HG02798 (cell line): Measurements from ENCODE around the gene POLR2A.

Source experiments
- ATAC-seq: cut with Tn5 transposase; IDR thresholded peaks from one replicate; pipeline ENCODE4 v1.9.1; 2021; ENCODE audit warnings: mild to moderate bottlenecking; ENCODE audit not compliant: unreplicated experiment, poor library complexity

The POLR2A gene

DNA sequence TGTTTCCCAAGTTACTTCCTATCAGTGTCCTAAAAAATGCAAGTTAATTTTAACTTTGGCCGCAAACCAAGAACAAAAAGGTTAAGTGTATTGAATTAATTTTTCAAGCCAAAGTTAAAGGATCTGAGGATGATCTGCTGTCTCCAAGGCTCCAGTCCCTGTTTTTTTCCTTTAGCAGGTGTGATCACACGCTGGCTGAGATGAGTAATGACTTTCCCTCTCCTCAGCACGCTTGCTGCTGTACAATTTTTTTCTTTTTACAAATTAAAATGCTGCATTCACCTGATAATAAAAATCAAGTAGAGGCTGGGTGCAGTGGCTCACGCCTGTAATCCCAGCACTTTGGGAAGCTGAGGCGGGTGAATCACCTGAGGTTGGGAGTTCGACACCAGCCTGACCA is 60.7 kb downstream of the POLR2A start:
- ATAC-seq = no peak

DNA sequence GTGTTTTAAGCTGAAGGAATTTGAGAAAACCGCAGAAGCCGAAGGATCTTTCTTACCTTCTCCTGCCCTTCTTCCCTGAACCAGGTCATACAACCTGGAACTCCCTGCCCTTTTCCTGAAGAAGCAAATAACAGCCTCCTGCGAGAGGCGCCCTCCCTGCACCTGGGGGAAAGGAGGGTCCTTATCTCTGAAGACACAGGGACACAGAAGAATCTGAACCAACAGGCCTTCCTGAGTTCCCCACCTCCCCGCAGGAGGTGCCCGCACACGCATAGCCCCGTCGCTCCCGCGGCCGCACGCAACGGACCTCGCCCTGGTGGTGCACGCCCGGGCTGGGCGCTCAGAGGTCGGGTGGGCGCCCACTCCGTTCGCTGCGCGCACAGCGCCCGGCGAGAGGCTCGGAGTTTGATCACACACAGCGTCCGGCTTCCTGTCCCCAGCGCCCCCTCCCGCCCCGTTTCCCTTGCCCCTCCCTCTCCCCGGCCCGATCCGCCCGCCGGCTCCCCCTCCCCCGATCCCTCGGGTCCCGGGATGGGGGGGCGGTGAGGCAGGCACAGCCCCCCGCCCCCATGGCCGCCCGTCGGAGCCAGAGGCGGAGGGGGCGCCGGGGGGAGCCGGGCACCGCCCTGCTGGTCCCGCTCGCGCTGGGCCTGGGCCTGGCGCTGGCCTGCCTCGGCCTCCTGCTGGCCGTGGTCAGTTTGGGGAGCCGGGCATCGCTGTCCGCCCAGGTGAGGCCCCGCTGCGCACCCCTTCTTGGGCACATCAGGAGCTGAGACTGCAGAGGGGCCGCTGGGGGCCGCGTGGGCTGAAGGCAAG is 64.6 kb downstream of the POLR2A start, which contains the start of gene TNFSF12:
TNFSF12 (plus strand) TSS at position 474 of the 816 bp plus-strand sequence; CDS start at position 570, 96 bp downstream.
- no peak for ATAC-seq
